GM19240 (cell line): ENCODE results near the gene LMBR1.
"Not testable (repeated sequence)": the region's sequence is repeated elsewhere in the genome, so short reads cannot be mapped to it uniquely, and the experiment has no call there.

Experiments used
- DNase-seq: peaks from one replicate; pipeline ENCODE4 v3.0.0; 2011; ENCODE audit warnings: low spot score; ENCODE audit not compliant: insufficient read length

LMBR1 gene

DNA sequence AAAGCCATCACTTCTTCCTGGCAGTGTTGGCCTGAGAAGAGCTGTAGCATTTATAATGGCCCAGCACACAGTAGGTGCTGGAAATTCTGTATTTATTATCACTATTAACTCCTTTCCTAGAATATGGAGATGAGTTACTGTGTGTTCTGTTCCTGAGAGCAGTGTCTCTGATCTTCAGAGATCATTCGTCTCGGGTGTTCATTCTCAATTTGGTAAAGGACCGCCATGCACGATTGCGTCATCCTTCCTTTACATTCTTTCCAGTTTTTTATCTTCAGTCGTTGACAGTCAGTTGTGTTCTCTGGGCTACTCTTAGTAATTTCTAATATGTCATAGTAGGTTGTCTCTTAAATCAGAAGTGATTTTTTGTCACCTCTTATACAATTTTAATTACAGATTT, 233.8 kb downstream of the LMBR1 start:
- DNase-seq = no peak

DNA sequence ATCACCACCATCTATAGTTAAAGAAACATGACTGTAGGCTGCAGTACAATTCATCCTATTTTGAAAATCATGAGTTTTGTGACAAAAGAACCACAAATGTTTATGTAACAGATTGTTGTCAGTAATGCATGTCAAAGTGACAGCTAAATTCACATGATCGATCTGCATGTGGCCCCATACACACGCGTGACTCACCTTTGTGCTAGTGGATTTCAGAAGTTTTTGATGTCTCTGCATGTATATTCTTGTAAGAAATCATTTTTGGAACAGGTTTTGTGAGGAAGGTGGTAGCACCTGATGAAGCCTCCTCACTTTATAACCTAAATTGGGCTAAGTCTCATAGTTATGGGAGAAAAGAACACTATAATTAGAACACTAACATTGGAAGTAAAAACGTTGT, 235.3 kb downstream of the LMBR1 start:
- DNase-seq = no peak

DNA sequence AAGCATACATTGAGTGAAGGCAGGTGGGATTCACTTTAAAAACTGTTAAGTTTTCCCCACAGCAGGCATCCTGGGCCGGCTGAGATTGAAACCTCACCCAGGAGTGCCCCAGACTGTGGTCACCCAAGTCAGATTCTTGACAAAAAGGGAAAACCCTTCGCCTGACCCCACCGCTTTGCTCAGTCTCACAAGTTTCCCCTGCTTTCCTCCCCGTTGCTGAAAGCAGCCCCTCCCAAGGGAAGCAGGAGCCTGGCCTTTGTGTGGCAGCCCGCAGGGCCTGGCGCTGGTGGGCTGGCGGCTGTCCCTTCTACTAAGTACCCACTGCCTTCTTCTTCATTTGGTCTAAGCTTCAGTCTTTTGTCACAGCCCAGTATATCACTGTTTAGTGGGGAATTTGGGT, 236.4 kb downstream of the LMBR1 start:
- no peak for DNase-seq

DNA sequence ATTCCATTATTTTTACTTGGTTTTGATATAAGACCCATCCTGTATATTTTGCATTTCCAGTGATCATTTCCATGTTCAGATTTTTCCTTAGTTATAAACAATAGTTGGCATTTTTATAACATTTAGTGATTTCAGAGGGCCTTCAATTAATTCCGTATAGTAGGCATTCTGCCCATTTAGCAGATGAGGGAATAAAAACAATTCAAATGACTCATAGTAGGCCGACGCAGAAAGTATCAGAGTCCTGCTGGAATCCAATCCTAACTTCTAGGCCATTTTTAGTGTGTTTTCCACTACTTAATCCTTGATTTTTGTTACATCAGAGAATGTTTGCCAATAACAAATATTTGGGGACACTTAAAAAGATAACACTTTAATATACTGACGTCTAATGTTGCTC, 237.0 kb downstream of the LMBR1 start:
- no peak for DNase-seq

DNA sequence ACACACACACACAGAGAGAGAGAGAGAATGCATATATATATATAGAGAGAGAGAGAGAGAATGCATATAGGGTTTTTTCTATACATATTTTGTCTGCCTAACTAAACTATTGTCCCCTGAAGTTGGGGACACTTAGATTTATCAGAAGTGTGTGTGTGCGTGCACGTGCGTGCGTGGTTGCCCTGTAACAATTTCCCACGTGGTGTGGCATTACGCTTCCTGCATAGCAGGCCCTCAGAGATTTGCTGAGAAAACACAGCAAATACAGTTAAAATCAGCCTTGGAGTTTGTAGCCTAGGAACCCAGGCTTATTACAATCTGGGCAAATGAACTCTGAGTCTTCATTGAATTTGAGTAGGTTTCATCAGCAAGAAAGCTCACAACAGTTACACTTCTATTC, 237.7 kb downstream of the LMBR1 start:
- DNase-seq = no peak

DNA sequence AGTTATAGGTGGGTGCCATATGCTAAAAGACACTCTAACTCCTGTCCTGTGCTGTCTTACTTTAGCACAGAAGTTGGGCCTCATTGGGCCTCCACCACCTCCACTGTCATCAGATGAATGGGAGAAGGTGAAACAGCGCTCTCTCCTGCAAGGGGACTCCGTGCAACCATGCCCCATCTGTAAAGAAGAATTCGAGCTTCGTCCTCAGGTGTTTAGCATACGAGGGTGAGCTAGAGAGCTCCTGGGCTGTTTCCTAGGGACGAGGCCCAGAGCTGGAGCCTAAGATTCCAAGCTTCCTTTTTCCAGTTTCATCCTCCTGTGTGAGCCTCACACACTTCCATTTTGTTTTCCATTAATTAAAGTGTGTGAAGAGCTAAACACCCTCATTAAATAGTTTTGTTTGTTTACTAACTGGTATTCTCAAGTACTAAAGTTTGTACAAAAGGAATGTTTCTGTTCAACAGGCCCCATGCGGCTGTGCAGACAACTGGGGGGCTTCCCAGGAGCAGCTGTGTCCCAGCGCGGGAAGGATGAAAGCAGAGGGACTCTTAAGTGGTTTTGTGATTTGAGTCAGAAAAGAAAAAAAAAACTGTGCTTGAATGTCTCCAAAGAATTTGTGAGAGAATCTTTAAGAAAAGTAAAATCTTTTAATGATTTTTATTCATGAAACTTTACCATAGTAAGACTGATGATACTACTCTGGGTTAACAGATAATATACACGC, 238.3 kb downstream of the LMBR1 start:
- no peak for DNase-seq

DNA sequence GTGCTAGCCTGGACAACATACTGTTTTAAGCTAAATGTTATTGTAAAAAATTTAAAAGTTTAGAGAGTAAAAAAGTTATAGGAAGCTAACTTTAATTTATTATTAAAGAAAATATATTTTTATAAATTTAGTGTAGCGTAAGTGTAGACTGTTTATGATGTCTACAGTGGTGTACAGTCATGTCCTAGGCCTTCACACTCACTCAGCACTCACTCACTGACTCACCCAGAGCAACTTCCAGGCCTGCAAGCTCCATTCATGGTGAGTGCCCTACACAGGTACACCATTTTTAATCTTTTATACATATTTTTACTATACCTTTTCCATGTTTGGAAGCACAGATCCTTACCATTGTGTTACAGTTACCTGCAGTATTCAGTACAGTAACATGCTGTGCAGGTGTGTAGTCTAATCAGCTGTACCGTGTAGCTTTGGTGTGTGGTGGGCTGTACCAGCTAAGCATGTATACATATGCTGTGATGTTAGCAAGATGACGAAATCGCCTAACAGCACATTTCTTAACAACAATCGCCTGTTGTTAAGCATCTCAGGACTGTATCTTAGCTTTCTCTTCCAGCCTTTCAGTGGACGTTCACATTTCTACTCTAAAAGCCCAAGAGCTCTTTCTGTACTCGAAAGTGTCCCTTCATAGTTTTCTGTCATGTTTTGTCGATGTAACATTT, 240.0 kb downstream of the LMBR1 start:
- no peak for DNase-seq

DNA sequence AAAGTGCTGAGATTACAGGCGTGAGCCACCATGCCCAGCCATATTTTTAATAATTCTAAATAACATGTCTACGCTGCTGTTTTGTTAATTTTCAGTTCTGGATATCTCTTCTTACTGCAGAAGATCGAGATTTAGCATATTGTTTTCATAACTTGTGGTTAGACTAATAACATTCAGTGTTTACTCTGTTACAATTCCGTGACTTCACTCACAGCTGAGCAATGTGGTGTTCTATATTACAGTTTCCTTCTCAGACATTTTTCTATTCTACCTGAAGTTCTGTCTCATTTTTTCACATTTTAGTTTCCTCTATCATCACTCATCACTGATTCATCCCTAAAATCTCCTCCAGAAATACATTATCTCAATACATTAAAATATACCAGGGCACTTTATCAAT, 241.5 kb downstream of the LMBR1 start:
- DNase-seq = no peak

DNA sequence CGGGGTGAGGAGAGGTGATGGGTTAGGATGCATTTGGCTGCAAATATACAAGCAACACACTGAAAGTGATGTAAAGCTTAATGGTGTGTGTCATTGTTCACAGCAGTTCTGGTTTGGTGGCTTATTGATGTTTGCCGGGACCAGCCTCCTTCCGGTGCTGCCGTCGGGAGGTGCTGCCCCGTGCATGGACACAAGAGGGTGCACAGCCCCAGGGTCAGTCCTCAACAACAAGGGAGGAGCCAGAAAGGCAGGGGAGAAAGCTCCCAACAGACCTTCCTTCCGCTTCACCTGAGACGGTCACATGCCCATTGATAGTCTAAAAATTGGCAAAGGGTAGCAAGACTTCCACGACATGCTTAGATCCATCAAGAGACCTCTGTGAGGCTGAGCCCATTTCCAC, 242.9 kb downstream of the LMBR1 start:
- DNase-seq = no peak

DNA sequence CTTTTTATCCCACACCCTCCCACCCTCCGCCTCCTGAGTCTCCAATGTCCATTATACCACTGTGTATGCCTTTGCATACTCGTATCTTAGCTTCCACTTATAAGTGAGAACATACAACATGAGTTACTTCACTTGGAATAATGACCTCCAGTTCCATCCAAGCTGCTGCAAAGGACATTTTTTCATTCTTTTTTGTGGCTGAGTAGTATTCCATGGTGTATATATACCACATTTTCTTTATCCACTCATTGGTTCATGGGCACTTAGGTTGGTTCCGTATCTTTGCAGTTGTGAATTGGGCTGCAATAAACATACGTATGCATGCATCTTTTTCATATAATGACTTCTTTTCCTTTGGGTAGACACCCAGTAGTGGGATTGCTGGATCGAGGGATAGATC, 245.7 kb downstream of the LMBR1 start:
- DNase-seq = not testable (repeated sequence)

DNA sequence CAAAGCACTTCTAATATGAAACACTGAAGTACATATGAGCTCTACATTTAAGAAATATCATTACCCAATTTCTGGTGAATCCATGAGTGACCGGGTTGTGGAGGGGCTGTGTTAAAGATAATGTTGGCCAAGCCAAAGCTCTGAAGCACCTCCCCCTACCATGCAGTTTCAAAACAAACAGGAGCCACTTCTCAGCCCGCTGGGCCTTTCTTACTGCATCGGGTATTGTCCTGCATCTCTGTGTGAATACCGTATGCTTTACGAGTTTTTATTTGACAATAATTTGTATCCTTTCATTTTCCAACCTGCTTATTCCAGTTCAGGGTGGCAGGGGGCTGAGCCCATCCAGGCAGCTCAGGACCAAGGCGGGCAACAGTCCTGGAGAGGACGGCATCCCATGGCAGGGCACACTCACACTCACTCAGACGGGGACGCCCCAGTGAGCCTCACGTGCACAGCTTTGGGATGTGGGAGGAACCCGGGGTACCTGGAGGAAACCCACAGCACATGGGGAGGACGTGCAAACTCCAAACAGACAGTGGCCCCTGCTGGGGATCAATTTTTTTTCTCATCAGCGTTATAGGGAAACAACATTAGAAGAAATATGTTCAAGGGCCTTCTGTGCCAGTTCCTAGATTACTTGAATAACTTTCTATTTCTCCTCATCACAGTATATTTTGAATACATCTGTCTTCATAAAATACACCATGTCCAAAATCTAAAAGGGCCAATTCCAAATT, 250.5 kb downstream of the LMBR1 start:
- no peak for DNase-seq

DNA sequence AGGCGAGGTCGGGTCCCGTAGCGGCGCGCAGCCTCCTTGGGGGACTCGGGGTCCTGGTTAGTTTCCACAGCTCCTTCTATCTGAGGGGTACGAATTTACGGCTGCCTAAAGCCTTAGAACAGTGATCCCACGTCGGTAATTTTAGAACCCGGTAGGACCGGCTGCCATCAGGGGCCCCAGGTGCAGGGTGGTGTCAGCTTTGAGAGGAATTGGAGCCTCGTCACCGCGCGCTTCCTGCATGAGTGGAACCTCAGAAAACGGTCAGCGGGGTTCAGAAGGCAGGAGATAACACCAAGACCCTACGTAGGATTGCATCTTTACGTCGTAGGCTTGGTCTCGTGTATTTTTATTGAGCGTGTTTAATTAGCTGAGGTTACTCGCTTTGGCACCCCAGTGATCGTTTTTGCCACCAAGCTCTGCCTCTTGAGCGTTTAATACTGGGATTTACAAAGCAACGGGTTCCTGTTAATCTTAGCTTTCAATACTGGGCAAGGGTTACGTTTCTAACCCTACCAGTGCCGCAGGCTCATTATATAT, 252.0 kb downstream of the LMBR1 start:
- peak; percentile 14 for DNase-seq

DNA sequence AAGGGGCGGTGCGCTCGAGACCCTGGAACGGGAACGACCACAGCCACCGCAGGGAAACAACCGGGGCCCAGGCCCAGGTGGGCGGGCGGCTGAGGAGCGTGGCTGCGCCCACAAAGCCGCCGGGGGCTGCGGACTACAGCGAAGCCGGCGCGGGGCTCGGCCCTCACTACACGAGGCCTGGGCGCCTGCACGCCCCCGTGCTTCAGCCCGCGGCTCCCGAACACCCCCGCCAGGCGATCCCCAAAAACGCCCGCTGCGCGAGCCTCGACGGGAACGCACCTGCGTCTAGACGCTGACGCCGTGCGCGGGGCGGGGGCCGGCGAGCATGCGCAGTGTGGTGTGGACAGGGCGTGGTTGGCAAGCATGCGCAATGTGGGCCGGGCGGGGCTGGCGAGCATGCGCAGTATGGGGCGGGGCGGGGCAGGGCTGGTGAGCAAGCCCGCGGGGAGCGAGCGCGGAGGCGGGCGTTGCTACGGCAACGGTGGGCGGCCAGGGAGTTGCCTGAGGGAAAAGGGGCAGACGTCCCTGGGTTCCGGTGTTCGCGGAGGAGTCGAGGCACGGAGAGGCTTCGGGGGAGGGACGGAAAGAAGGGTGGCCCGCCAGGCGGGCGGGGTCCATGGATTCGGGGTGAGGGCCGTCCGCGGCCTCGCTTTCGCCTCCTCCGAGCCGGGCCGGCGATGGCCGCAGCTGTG, 252.6 kb downstream of the LMBR1 start, which contains the start of gene RNF32:
RNF32 (plus strand) TSS at position 518 of the 692 bp plus-strand sequence. CDS start 3,104 bp downstream, outside the sequence.
- peak; percentile 70 for DNase-seq

DNA sequence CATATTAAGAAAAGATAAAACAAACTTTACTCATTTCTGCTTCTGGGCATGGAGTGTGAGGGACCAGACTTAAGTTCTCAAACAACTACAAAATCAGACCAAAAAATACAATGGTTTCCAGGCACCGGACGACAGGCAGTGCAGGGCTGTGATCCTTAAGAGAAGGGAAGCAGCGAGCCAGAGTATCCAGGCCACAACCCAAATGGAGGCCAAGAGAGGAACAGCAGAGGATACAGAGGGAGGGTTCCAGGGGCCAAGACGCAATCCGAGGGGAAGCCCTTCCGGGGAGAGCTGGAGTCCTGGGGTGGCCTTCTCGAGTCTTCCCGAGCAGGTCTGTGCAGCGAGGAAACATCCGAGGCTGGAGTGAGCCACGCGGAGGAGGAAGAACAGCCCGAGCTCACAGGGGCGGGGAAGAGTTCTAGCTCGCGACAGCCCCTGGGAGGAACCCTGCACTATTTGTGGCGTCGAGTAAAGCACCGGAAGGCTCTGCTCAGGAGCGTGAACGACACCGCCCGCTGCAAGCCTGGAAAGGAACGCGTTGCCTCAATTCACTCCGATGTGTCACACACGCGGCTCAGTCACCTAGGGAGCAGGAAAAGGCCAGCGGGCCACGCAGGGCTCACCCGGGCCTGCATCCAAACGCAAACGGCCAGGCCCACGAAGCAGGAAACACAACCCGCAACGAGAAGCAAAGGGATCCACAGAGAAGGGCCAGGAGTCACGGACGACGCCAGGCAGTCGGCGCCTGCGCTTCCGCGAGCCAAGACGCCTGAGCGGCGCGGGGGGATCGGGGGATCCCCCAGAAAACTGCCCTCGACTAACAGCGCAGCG, 253.3 kb downstream of the LMBR1 start:
- DNase-seq = no peak

DNA sequence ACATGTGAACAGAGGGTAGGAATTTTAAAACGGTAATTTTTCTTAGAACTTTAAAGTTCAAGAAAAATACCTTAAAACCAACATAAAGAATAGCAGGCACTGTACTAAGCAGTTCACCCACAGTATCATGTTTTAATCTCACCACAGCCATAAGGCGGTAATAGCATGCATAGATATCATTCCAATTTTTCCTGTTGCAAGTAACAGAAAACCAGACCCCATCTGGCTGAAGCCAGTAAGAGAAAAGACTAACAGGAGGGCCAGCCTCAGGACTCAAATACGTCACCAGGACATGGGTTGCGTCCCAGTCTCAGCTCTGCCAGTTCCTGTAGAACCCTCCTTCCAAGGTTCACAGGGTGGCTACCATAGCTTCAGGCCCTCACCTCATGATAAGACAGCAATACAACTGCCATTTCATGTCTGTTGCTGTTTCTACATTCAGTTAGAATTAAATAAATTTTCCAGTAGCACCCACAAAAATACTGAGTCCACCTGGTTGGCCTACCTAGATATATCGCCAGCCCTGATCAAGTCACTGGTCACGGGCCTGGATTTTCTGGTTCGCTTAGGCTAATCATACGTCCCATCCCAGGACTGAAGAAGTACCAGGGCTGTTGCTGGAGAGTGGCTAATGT, 254.4 kb downstream of the LMBR1 start:
- DNase-seq = no peak

DNA sequence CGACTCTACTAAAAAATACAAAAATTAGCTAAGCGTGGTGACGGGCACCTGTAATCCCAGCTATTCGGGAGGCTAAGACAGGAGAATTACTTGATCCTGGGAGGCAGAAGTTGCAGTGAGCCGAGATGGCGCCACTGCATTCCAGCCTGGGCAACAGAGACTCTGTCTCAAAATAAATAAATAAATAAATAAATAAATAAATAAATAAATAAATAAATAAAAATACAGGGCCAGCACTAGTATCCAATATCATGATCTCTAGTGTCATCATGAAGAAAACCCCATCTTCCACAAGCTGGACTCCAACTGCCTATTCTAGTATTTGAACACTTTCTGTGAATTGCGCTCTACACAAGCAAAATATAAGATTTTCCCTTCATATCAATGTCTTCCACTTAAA, 255.9 kb downstream of the LMBR1 start:
- not testable (repeated sequence) for DNase-seq

DNA sequence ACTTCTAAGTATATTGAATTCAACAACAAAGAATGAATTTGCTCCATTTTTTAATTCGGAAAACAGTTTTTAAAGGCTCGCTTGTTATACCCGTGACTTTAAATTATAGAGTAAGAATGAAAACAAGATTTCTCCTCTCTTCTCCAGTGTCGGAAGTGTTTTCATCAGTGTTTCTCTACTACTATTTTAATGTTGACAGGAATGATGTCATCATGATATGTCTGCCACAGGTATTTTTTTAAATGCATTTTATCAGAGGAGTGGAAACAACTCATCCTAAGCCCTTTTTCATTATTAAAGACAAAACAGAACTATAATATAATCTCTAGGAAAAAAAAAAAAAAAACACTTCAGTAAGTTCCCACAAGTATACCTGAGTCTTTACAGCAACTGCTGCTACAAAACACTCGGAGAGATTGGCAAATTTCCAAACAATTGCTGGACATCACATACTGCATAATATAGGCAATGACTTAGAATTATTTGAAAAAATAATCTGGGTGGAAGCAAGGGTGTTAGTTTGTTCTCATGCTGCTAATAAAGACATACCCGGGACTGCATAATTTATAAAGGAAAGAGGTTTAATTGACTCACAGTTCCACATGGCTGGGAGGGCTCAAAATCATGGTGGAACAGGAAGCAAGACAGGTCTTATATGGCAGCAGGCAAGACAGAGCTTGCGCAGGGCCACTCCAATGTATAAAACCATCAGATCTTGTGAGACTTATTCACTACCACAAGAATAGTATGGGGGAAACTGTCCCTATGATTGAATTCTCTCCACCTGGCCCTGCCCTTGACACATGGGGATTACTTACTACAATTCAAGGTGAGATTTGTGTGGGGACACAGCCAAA, 257.2 kb downstream of the LMBR1 start:
- DNase-seq = no peak

DNA sequence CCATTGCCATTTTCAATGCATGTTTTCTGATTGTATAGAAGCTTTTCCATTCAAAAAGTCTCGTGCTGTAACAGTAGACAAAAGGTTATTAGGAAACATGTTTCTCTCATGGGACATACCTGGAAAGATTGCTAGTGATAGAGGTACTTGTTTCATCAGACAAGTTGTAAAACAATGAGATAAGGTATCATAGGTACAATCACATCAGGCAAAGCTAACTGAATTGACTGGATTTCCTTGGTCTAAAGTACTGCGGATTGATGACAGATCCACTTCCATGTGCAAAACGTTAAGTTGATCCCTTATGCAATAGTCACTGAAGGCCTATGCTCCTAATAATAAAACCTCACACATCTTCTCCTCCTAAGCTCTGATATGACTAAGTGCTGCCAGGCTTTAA, 258.9 kb downstream of the LMBR1 start:
- DNase-seq = no peak

DNA sequence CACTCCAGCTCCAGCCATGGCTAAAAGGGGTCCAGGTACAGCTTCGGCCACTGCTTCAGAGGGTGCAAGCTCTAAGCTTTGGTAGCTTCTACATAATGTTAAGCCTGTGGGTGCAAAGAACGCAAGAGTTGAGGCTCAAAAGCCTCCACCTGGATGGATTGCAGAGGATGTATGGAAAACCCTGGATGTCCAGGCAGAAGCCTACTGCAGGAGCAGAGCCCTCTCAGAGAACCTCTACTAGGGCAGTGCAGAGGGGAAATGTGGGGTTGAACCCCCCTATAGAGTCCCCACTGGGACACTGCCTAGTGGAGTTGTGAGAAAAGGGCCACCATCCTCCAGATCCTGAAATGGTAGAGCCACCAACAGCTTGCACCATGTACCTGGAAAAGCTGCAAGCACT, 263.1 kb downstream of the LMBR1 start:
- DNase-seq = no peak
